Stimulated activated CD4-positive, alpha-beta T cell treated with anti-CD3 and anti-CD28 coated beads, Interleukin-1b, Interleukin-23, amount 100 ng/mL, for 4 hours (primary cell): ENCODE results near the gene CCDC107.
"Not testable (repeated sequence)": the region's sequence is repeated elsewhere in the genome, so short reads cannot be mapped to it uniquely, and the experiment has no call there.

ENCODE experiments used
- DNase-seq, 2 donors: peaks; one replicate each; pipeline ENCODE4 v3.0.0-alpha.2; 2020; ENCODE audit warnings: low read depth in 2 of 2

CCDC107 gene

GRCh38 chr9:35638751-35639150, 19.3 kb upstream of the CCDC107 start:
- DNase-seq, result not testable (repeated sequence)

GRCh38 chr9:35639225-35639624, 18.9 kb upstream of the CCDC107 start:
- DNase-seq, result not testable (repeated sequence)

- no peak for DNase-seq
These were observed 18.5 kb upstream of the CCDC107 start for GRCh38 chr9:35639631-35640030.

- not testable (repeated sequence) for DNase-seq
These were observed 17.7 kb upstream of the CCDC107 start for GRCh38 chr9:35640431-35640830.

- DNase-seq, result not testable (repeated sequence)
These were observed 16.6 kb upstream of the CCDC107 start for GRCh38 chr9:35641478-35641877.

GRCh38 chr9:35643046-35643445, 15.0 kb upstream of the CCDC107 start:
- DNase-seq, result no peak

GRCh38 chr9:35645736-35646135, 12.4 kb upstream of the CCDC107 start:
- not testable (repeated sequence) for DNase-seq

- no peak for DNase-seq
These were observed 11.9 kb upstream of the CCDC107 start for GRCh38 chr9:35646153-35646532.

- DNase-seq, result peak; percentile 86 to 89
These were observed 11.4 kb upstream of the CCDC107 start for GRCh38 chr9:35646533-35647265.

- peak in 1 of 2 donors; percentile 40 for DNase-seq
These were observed 8.4 kb upstream of the CCDC107 start for GRCh38 chr9:35649431-35650340.

GRCh38 chr9:35650341-35651158, 7.5 kb upstream of the CCDC107 start, which contains the start of gene SIT1:
Gene SIT1, minus strand, starts transcription at chr9:35650931. Its CDS starts 78 bp downstream, at chr9:35650853.
- no peak for DNase-seq

GRCh38 chr9:35651956-35652828, 5.9 kb upstream of the CCDC107 start:
- DNase-seq, result no peak

- DNase-seq, result no peak
These were observed 5.3 kb upstream of the CCDC107 start for GRCh38 chr9:35652829-35653209.

GRCh38 chr9:35653611-35654010, 4.5 kb upstream of the CCDC107 start:
- DNase-seq, result no peak

GRCh38 chr9:35656348-35656747, 1.7 kb upstream of the CCDC107 start:
- no peak for DNase-seq

- no peak for DNase-seq
These were observed 1.1 kb upstream of the CCDC107 start for GRCh38 chr9:35656831-35657545.

GRCh38 chr9:35657546-35658136, 451 bp upstream of the CCDC107 start, which contains the start of gene RMRP:
Gene RMRP, minus strand, starts transcription at chr9:35658019.
- peak; percentile 88 to 91 for DNase-seq

GRCh38 chr9:35658968-35659220, 802 bp downstream of the CCDC107 start:
- DNase-seq, result no peak

GRCh38 chr9:35659340-35659739, 1.2 kb downstream of the CCDC107 start:
- DNase-seq, result no peak

- DNase-seq, result no peak
These were observed 2.9 kb downstream of the CCDC107 start for GRCh38 chr9:35660966-35661415.
